Hepatocyte (in vitro differentiated cells): Measurements from ENCODE around the gene SDK1. TPM values are rescaled to one million over a fixed set of nuclear protein-coding genes. Genes with fewer than 3 reads are reported as not detected.

Experiments
- DNase-seq: peaks from one replicate; pipeline ENCODE4 v3.0.0-alpha.2; 2016; ENCODE audit warnings: low spot score
- H2AFZ ChIP-seq: fragments of 200-600 bp; sonication (generic); 2 replicates; pipeline ENCODE4 v1.6.0; 2016; ENCODE audit warnings: antibody characterized with exemption, mild to moderate bottlenecking
- H3K27ac ChIP-seq: fragments of 200-600 bp; sonication (generic); 2 replicates; pipeline ENCODE4 v1.5.1; 2016; ENCODE audit warnings: mild to moderate bottlenecking
- H3K27me3 ChIP-seq: fragments of 200-600 bp; sonication (generic); 2 replicates; pipeline ENCODE4 v1.6.1; 2016
- H3K36me3 ChIP-seq: fragments of 200-600 bp; sonication (generic); replicated peaks from 2 replicates; pipeline ENCODE4 v1.5.1; 2016; ENCODE audit warnings: low read depth; ENCODE audit not compliant: insufficient read depth
- H3K4me1 ChIP-seq: fragments of 200-600 bp; sonication (generic); 2 replicates; pipeline ENCODE4 v1.5.1; 2016; ENCODE audit warnings: mild to moderate bottlenecking, moderate library complexity; ENCODE audit not compliant: insufficient read depth
- H3K4me2 ChIP-seq: fragments of 200-600 bp; sonication (generic); 2 replicates; pipeline ENCODE4 v1.6.0; 2016
- H3K4me3 ChIP-seq: fragments of 200-600 bp; sonication (generic); 2 replicates; pipeline ENCODE4 v1.5.1; 2016; ENCODE audit warnings: mild to moderate bottlenecking
- H3K79me2 ChIP-seq: fragments of 200-600 bp; sonication (generic); 2 replicates; pipeline ENCODE4 v1.6.0; 2017; ENCODE audit warnings: mild to moderate bottlenecking
- H3K9me2 ChIP-seq: fragments of 200-600 bp; sonication (generic); replicated peaks from 2 replicates; pipeline ENCODE4 v1.6.0; 2017; ENCODE audit warnings: mild to moderate bottlenecking; ENCODE audit not compliant: insufficient read depth
- H3K9me3 ChIP-seq: fragments of 200-600 bp; sonication (generic); 2 replicates; pipeline ENCODE4 v1.5.1; 2016; ENCODE audit warnings: low read depth, mild to moderate bottlenecking
- H4K20me1 ChIP-seq: fragments of 200-600 bp; sonication (generic); 2 replicates; pipeline ENCODE4 v1.6.0; 2016; ENCODE audit warnings: mild to moderate bottlenecking; ENCODE audit not compliant: insufficient read depth, poor library complexity, severe bottlenecking
- CTCF ChIP-seq: fragments of 200-600 bp; sonication (generic); IDR thresholded peaks from 2 replicates; pipeline ENCODE4 v1.5.1; 2016; ENCODE audit warnings: antibody characterized with exemption, mild to moderate bottlenecking; ENCODE audit not compliant: poor library complexity
- EZH2 ChIP-seq: fragments of 200-600 bp; sonication (generic); IDR thresholded peaks from 2 replicates; pipeline ENCODE4 v1.6.1; 2016; ENCODE audit warnings: antibody characterized with exemption, mild to moderate bottlenecking, borderline replicate concordance
- EZH2phosphoT487 ChIP-seq: fragments of 200-600 bp; sonication (generic); IDR thresholded peaks from one replicate; pipeline ENCODE4 v1.6.1; 2018; ENCODE audit warnings: antibody characterized with exemption, mild to moderate bottlenecking, low read depth, moderate library complexity; ENCODE audit not compliant: unreplicated experiment, severe bottlenecking
- WGBS: methylation state at CpG from one replicate; pipeline ENCODE4 v1.1.6; 2016; ENCODE audit warnings: low lambda C conversion rate; ENCODE audit errors: missing lambda C conversion rate; 5-methylcytosine and 5-hydroxymethylcytosine counted together
- polyA plus RNA-seq: library from polyadenylated mRNA; unstranded; fragments of >200 nt; fragmentation: Nextera tagmentation; extraction: Ambion mirVana; gene quantifications from 2 replicates; pipeline ENCODE4 v1.2.1, GENCODE V29; 2016
- total RNA-seq: library from RNA; depleted of rRNA; stranded (reverse); fragments of >200 nt; gene quantifications from 2 replicates; pipeline ENCODE4 v1.2.3, GENCODE V29; 2014

Gene SDK1
- total and polyA plus RNA-seq, 2 experiments from 2014 or later = 4.3 to 10.0 TPM

GRCh38 chr7:4140933-4141332 lies 839.9 kb downstream of the SDK1 start:
- Histone ChIP-seq H3K9me3 (no peaks in the 10 kb centered on the region), H2AFZ (no peak overlapping the region), H3K36me3 (no peaks in the 10 kb centered on the region), H3K79me2 (no peaks in the 10 kb centered on the region), H3K4me1 (peaks cover 18% of the 10 kb centered on the region), H4K20me1 (no peaks in the 10 kb centered on the region), H3K27me3 (no peaks in the 10 kb centered on the region), H3K9me2 (no peaks in the 10 kb centered on the region), H3K27ac (no peak overlapping the region), H3K4me3 (no peak overlapping the region), H3K4me2 (no peak overlapping the region)
- TF ChIP-seq EZH2 (no peak), CTCF (no peak), EZH2phosphoT487 (no peak)
- WGBS = 61% methylated on average over 5 of the region's 5 CpGs
- no peak for DNase-seq

- 95% methylated on average over 7 of the region's 7 CpGs for WGBS
- Histone ChIP-seq H3K4me1 (peaks cover 18% of the 10 kb centered on the region), H4K20me1 (no peaks in the 10 kb centered on the region), H3K4me2 (no peak overlapping the region), H3K4me3 (no peak overlapping the region), H3K9me3 (no peaks in the 10 kb centered on the region), H3K9me2 (no peaks in the 10 kb centered on the region), H3K79me2 (no peaks in the 10 kb centered on the region), H3K27me3 (no peaks in the 10 kb centered on the region), H3K27ac (no peak overlapping the region), H2AFZ (no peak overlapping the region), H3K36me3 (no peaks in the 10 kb centered on the region)
- TF ChIP-seq EZH2 = no peak
- TF ChIP-seq EZH2phosphoT487 = no peak
- TF ChIP-seq CTCF = no peak
- DNase-seq = no peak
These were observed 842.0 kb downstream of the SDK1 start for GRCh38 chr7:4143006-4143405.

- no peak overlapping the region for H3K27ac ChIP-seq
- H4K20me1 ChIP-seq = no peaks in the 10 kb centered on the region
- no peaks in the 10 kb centered on the region for H3K79me2 ChIP-seq
- H2AFZ ChIP-seq = no peak overlapping the region
- no peaks in the 10 kb centered on the region for H3K9me3 ChIP-seq
- no peaks in the 10 kb centered on the region for H3K27me3 ChIP-seq
- no peak overlapping the region for H3K4me2 ChIP-seq
- H3K9me2 ChIP-seq = no peaks in the 10 kb centered on the region
- no peak for TF ChIP-seq EZH2
- no peak for TF ChIP-seq EZH2phosphoT487
- TF ChIP-seq CTCF = no peak
- no peaks in the 10 kb centered on the region for H3K36me3 ChIP-seq
- H3K4me1 ChIP-seq = peaks cover 18% of the 10 kb centered on the region
- no peak for DNase-seq
- 94% methylated on average over 24 of the region's 27 CpGs for WGBS
- no peak overlapping the region for H3K4me3 ChIP-seq
These were observed 842.6 kb downstream of the SDK1 start for GRCh38 chr7:4143511-4144171.
